Subcutaneous adipose tissue (tissue), 4 donors: ENCODE measurements around the gene ACOXL. TPM values are rescaled to one million over a fixed set of nuclear protein-coding genes. Genes with fewer than 3 reads are reported as not detected.

Source experiments
- total RNA-seq, 4 donors: library from RNA; depleted of rRNA; stranded (reverse); fragments of >200 nt; gene quantifications; one replicate each; pipeline ENCODE4 v1.1.0, GENCODE V29; 2016
- TF ChIP-seq, protein P1 (sequence below): fragments of 450-650 bp; IDR thresholded peaks from one replicate; pipeline ENCODE4 v1.5.1; 2016; ENCODE audit warnings: low read depth, mild to moderate bottlenecking, control low read depth, antibody characterized with exemption, moderate library complexity

The ACOXL gene
- total RNA-seq, 4 donors from 2014 or later, result not detected

DNA sequence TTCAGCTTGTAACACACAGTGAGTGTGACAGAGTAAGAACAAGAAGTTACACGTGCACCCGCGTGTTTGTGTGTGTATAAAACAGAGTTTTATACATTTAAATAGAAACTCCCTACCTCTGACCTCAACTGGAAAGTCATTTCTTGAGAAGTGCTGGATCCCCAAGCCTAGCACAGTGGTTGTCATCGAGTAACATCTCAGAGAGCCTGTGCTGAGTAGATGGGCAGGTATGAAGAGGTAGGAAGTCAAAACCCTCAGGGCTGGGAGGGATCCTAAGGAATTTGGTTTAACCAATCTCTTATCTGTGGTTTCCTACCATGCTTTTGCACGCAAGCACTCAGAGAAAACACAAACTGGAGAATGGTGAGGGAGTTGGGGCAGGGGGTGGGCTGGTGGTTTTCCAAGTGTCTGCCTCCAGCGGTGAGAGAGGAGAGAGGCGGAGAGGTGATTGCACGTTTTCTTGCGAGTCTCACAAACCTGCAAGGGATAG lies 9.2 kb downstream of the ACOXL start:
- TF ChIP-seq, protein P1, sequence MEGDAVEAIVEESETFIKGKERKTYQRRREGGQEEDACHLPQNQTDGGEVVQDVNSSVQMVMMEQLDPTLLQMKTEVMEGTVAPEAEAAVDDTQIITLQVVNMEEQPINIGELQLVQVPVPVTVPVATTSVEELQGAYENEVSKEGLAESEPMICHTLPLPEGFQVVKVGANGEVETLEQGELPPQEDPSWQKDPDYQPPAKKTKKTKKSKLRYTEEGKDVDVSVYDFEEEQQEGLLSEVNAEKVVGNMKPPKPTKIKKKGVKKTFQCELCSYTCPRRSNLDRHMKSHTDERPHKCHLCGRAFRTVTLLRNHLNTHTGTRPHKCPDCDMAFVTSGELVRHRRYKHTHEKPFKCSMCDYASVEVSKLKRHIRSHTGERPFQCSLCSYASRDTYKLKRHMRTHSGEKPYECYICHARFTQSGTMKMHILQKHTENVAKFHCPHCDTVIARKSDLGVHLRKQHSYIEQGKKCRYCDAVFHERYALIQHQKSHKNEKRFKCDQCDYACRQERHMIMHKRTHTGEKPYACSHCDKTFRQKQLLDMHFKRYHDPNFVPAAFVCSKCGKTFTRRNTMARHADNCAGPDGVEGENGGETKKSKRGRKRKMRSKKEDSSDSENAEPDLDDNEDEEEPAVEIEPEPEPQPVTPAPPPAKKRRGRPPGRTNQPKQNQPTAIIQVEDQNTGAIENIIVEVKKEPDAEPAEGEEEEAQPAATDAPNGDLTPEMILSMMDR, result no peak

DNA sequence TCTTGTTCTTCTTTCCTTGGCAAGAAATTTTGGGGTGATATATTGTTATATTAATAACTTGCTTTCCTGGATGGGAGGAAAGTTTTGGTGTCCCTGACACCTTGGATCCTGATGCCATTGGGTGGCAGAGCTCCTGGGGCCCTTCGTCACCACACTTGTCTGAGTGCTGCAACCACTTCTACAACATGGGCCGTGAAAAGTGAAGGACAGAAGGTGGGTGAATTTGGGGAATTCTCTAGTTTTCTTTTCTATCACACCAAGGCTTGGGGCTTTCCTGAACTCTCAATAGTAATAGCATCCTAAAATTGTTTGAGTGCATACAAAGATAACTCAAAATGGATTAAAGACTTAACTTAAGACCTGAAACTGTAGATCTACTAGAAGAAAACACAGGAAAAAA lies 10.0 kb downstream of the ACOXL start:
- TF ChIP-seq, protein P1, result no peak

DNA sequence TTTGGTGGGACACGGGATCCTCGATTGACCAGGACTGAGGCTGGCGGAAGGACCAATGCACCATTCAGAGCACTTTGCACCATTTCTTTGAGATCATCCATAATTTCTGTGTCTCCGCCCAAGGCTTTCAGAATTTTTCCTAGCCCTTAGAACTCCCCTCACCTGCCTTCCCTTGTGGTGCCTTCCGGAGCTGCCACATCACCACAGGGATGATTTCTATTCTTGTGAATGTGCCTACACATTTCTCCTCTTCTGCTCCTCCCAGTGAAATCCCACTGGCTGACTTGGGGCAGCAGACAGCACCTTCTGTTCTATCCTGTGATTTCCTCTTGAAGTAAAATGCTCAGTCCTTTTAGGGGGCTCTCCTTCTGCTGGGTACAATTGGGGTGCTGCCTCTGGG lies 11.2 kb downstream of the ACOXL start:
- TF ChIP-seq, protein P1, result no peak

DNA sequence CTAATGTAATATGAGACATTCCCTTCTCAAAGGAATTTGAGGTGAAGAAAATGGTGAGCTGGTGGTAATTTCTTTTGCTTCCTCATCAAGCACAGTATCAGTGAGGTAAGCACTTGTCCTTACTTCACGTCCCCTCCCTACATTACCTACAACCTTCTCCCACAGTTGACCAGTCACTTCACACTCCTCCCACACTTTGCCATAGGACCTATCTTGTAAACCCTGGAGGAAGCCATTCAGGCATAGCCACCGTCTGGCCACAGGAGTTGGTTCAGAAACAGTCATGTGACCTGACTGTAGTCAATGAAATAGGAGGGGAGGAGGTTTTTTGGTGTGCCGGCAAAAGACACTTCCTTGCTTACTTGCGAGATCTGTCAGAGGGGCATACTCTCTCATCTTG lies 12.1 kb downstream of the ACOXL start:
- TF ChIP-seq, protein P1, result no peak

DNA sequence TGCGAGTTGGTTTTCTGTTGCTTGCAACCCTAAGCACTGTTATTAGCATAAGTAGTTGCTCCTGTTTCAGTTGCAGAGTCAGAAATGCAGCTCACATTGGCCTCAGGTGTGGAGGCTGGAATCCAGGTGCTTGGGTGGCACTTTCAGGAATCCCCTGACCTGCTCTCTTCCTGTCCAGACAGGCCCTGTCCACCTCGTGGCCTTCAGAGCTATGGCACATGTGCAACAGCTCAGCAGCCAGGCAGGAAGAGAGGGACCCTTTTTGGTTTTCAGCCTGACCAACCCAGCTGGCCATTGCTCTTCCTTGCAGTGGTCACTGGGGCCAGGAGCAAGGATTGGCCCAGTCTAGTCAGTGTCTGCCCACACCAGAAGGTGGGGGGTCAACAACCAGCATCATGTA lies 12.7 kb downstream of the ACOXL start:
- TF ChIP-seq, protein P1, result no peak

DNA sequence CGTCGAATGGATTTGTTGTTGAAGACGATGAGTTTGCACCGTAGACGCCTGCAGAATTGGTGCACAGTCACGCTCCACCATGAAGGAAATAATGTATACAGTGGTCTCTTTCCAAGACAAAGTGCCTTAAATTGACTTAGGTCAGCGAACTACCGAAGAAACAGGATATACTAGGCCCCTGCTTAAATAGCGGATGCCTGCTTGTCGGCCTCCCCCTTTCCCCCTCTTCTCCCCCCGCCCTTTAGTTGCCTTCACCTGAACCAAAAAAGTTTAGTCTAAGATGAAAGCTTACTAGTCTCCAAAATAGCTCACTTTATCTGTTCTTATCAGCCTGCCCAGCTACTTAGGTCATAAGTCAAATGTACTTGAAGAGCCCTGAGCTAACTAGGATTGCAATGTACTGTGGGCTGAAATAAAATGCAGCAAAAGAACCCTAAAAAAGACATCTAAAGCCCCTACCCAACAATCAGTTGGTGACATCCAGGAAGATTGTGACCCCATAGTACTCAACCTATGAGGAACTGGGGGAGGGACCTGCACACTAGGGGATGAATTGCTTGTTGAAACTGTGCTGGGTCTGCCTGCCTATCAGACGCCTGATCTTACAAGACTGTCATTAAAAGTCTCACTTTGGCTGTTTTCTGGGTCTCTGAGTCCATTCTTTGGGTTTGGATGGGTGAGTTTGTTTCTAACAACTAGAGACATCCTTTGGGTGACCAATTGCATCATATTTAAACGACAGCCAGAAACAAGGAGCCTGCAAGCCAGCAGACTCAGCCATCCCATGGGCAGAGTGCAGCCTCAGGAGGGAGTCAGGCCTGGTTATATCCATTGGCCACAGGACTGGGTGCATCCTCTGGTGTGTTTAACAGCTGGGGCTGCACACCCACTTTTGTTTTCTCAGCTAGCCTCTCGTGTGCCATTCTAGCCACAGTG lies 14.5 kb downstream of the ACOXL start:
- TF ChIP-seq, protein P1, result no peak

DNA sequence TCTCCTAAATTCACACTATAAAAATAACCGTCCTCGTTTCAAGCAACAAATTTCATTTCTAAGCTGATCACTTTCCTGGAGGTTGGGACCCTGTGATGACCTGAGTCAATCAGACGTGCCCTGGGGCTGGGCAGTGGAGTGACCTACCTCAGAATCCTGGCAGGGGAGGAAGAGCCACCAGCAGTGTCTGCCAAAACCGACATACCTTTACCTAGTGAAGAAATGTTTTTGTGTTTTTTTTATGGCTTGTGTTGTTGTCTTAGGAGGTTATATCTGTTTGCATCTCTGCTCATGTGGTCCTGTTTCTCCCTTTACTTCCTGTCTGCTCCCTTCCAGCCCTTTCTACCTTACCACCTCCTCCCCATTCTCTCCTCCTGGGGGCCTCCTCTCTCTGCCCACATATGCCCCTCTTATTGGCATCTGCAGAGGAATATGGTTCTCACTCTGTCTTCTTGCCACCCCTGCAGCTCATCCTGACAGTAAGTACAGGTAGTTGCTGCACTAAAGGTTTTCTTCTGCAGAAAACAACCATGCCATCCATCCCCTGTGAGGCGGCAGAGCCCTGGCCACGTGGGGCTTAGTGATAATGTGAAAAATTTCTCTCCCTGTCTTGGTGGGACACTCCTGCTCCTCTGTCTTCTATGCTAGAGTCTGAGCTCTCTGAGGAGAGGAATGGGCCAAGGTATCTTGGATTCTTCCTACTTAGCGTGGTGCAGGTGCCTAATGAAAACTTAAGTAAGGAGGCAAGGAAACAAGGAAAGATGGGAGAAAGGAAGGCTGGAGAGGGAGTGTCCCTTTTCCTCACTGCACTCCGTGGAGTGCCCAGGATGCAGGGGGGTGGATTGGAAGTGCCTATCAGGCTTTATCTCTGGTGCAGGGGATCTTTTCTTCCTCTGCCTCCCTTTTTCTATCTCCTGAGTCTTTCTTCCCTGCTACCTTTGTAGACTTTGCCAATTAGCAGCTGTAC lies 15.4 kb downstream of the ACOXL start:
- TF ChIP-seq, protein P1, result no peak
